OCI-LY1 (cell line): ENCODE results near the gene RBM20.
A peak's percentile ranks its signal among the peaks of the same experiment; 100 is the strongest.

ENCODE experiments used
- H2AFZ ChIP-seq: fragments of 200-600 bp; sonication (generic), shearing (Covaris generic); 2 replicates; pipeline ENCODE4 v1.6.0; 2014; ENCODE audit warnings: antibody characterized with exemption, mild to moderate bottlenecking, low read length
- H3F3A ChIP-seq: fragments of 200-600 bp; sonication (generic), shearing (Covaris generic); 2 replicates; pipeline ENCODE4 v1.6.0; 2014; ENCODE audit warnings: mild to moderate bottlenecking, antibody characterized with exemption, low read length, moderate library complexity; ENCODE audit not compliant: insufficient read depth
- H3K27ac ChIP-seq: fragments of 200-600 bp; sonication (generic); 2 replicates; pipeline ENCODE4 v1.5.1; 2014; ENCODE audit warnings: low read length, mixed run types, mild to moderate bottlenecking, low read depth; ENCODE audit not compliant: poor library complexity, severe bottlenecking
- H3K27me3 ChIP-seq: fragments of 200-600 bp; sonication (generic); 2 replicates; pipeline ENCODE4 v1.6.0; 2014; ENCODE audit warnings: antibody characterized with exemption, mild to moderate bottlenecking, low read length, moderate library complexity; ENCODE audit not compliant: insufficient read depth
- H3K36me3 ChIP-seq: fragments of 200-600 bp; sonication (generic); 2 replicates; pipeline ENCODE4 v1.6.1; 2014; ENCODE audit warnings: mild to moderate bottlenecking, antibody characterized with exemption, low read length, moderate library complexity, mixed read lengths; ENCODE audit not compliant: insufficient read depth
- H3K4me1 ChIP-seq: fragments of 200-600 bp; sonication (generic); 2 replicates; pipeline ENCODE4 v1.5.1; 2014; ENCODE audit warnings: mild to moderate bottlenecking, low read length, moderate library complexity; ENCODE audit not compliant: insufficient read depth, severe bottlenecking
- H3K4me2 ChIP-seq: fragments of 200-600 bp; sonication (generic), shearing (Covaris generic); 2 replicates; pipeline ENCODE4 v1.6.1; 2014; ENCODE audit warnings: low read length
- H3K4me3 ChIP-seq: fragments of 200-600 bp; sonication (generic); 2 replicates; pipeline ENCODE4 v1.5.1; 2014; ENCODE audit warnings: low read length, low read depth, mild to moderate bottlenecking, mixed read lengths; ENCODE audit not compliant: poor library complexity, severe bottlenecking
- H3K79me2 ChIP-seq: fragments of 200-600 bp; shearing (Covaris generic); 2 replicates; pipeline ENCODE4 v1.6.1; 2016; ENCODE audit warnings: mixed run types, low read length, mixed read lengths; ENCODE audit not compliant: insufficient read depth
- H3K9ac ChIP-seq: fragments of 200-600 bp; sonication (generic), shearing (Covaris generic); 2 replicates; pipeline ENCODE4 v1.6.1; 2014; ENCODE audit warnings: mild to moderate bottlenecking, low read length, mixed read lengths
- H3K9me2 ChIP-seq: fragments of 200-600 bp; sonication (generic), shearing (Covaris generic); 2 replicates; pipeline ENCODE4 v1.6.1; 2014; ENCODE audit warnings: low read depth, mild to moderate bottlenecking, low read length, mixed read lengths
- H3K9me3 ChIP-seq: fragments of 200-600 bp; shearing (Covaris generic); 2 replicates; pipeline ENCODE4 v1.6.1; 2014; ENCODE audit warnings: low read length, mixed read lengths
- H4K20me1 ChIP-seq: fragments of 200-600 bp; sonication (generic), shearing (Covaris generic); 2 replicates; pipeline ENCODE4 v1.6.0; 2016; ENCODE audit warnings: mild to moderate bottlenecking, low read length; ENCODE audit not compliant: insufficient read depth
- CTCF ChIP-seq: fragments of 200-600 bp; sonication (generic), shearing (Covaris generic); IDR thresholded peaks from 2 replicates; pipeline ENCODE4 v1.5.1; 2017; ENCODE audit warnings: mild to moderate bottlenecking, antibody characterized with exemption, low read length, moderate library complexity, mixed read lengths
- EZH2 ChIP-seq: fragments of 200-600 bp; sonication (generic), shearing (Covaris generic); IDR thresholded peaks from 2 replicates; pipeline ENCODE4 v1.8.0; 2017; ENCODE audit warnings: borderline replicate concordance, mixed run types, mild to moderate bottlenecking, antibody characterized with exemption, low read length, moderate library complexity, mixed read lengths

RBM20 gene

GRCh38 chr10:110789604-110790433, 145.7 kb downstream of the RBM20 start:
- Histone ChIP-seq H2AFZ (no peak overlapping the region), H3K27me3 (no peaks in the 10 kb centered on the region), H3K79me2 (no peaks in the 10 kb centered on the region), H3K4me3 (no peak overlapping the region), H3K9me3 (no peaks in the 10 kb centered on the region), H3K36me3 (no peaks in the 10 kb centered on the region), H3K9ac (peak overlapping the region; percentile 1; the same call in 1 of the 2 replicates), H3K9me2 (no peaks in the 10 kb centered on the region), H3F3A (no peaks in the 10 kb centered on the region; the same call in 1 of the 2 replicates), H4K20me1 (no peaks in the 10 kb centered on the region), H3K4me2 (peak overlapping the region; percentile 3; the same call in 1 of the 2 replicates), H3K27ac (peak overlapping the region; percentile 47), H3K4me1 (peaks cover 77% of the 10 kb centered on the region)
- no peak for TF ChIP-seq EZH2
- no peak for TF ChIP-seq CTCF

GRCh38 chr10:110790913-110791506, 146.9 kb downstream of the RBM20 start:
- H3K9ac ChIP-seq: peak overlapping the region; percentile 27; the same call in 1 of the 2 replicates
- no peaks in the 10 kb centered on the region for H3K36me3 ChIP-seq
- peaks cover 81% of the 10 kb centered on the region for H3K4me1 ChIP-seq
- no peaks in the 10 kb centered on the region; the same call in 1 of the 2 replicates for H3F3A ChIP-seq
- no peak overlapping the region for H3K4me2 ChIP-seq
- no peak overlapping the region for H3K4me3 ChIP-seq
- H2AFZ ChIP-seq: no peak overlapping the region
- H3K79me2 ChIP-seq: no peaks in the 10 kb centered on the region
- H3K9me2 ChIP-seq: no peaks in the 10 kb centered on the region
- H3K27ac ChIP-seq: peak overlapping the region; percentile 86
- H4K20me1 ChIP-seq: no peaks in the 10 kb centered on the region
- H3K27me3 ChIP-seq: no peaks in the 10 kb centered on the region
- no peak for TF ChIP-seq CTCF
- no peak for TF ChIP-seq EZH2
- no peaks in the 10 kb centered on the region for H3K9me3 ChIP-seq

GRCh38 chr10:110791541-110792073, 147.5 kb downstream of the RBM20 start:
- Histone ChIP-seq H3K4me2 (no peak overlapping the region; the same call in 1 of the 2 replicates), H3K27me3 (no peaks in the 10 kb centered on the region), H3K4me3 (no peak overlapping the region), H3K4me1 (peaks cover 75% of the 10 kb centered on the region), H4K20me1 (no peaks in the 10 kb centered on the region), H3F3A (no peaks in the 10 kb centered on the region; the same call in 1 of the 2 replicates), H3K9me3 (no peaks in the 10 kb centered on the region), H3K36me3 (no peaks in the 10 kb centered on the region), H3K9me2 (no peaks in the 10 kb centered on the region), H3K27ac (peak overlapping the region; percentile 86), H3K9ac (peak overlapping the region; percentile 27; the same call in 1 of the 2 replicates), H3K79me2 (no peaks in the 10 kb centered on the region), H2AFZ (no peak overlapping the region)
- no peak for TF ChIP-seq EZH2
